NCI-H2196 treated with DMSO at 0.1 percent for 48 hours (cell line): Measurements from ENCODE around the gene RASGRP2.

Source experiments
- DNase-seq: peaks from one replicate; lab custom pipeline; 2025; ENCODE audit not compliant: unreplicated experiment; lab: John Stamatoyannopoulos, UW

RASGRP2 gene

GRCh38 chr11:64757549-64758329, 13.8 kb upstream of the RASGRP2 start:
- DNase-seq: no peak

- no peak for DNase-seq
These were observed 11.9 kb upstream of the RASGRP2 start for GRCh38 chr11:64755681-64756361.

GRCh38 chr11:64754919-64755662, 11.1 kb upstream of the RASGRP2 start:
- DNase-seq: no peak

GRCh38 chr11:64754124-64754918, 10.4 kb upstream of the RASGRP2 start:
- DNase-seq: no peak

- DNase-seq: no peak
These were observed 9.6 kb upstream of the RASGRP2 start for GRCh38 chr11:64753380-64754123.

- DNase-seq: no peak
These were observed 9.1 kb upstream of the RASGRP2 start for GRCh38 chr11:64753019-64753379.

- peak; percentile 63 for DNase-seq
These were observed 8.4 kb upstream of the RASGRP2 start for GRCh38 chr11:64752175-64752970.

- DNase-seq: no peak
These were observed 7.6 kb upstream of the RASGRP2 start for GRCh38 chr11:64751580-64751979.

- DNase-seq: no peak
These were observed 7.2 kb upstream of the RASGRP2 start for GRCh38 chr11:64751136-64751535.

GRCh38 chr11:64750361-64751054, 6.6 kb upstream of the RASGRP2 start:
- no peak for DNase-seq

- DNase-seq: no peak
These were observed 4.2 kb upstream of the RASGRP2 start for GRCh38 chr11:64747961-64748665.

- no peak for DNase-seq
These were observed 2.5 kb upstream of the RASGRP2 start for GRCh38 chr11:64746486-64746885.

- no peak for DNase-seq
These were observed 1.8 kb upstream of the RASGRP2 start for GRCh38 chr11:64745521-64746328.

- DNase-seq: no peak
These were observed 1.2 kb upstream of the RASGRP2 start for GRCh38 chr11:64745189-64745520.

- no peak for DNase-seq
These were observed 724 bp upstream of the RASGRP2 start for GRCh38 chr11:64744544-64745188.

GRCh38 chr11:64742889-64743590, 902 bp downstream of the RASGRP2 start:
- peak; percentile 22 for DNase-seq
